ENCODE results near the gene PRKD2.

DNA sequence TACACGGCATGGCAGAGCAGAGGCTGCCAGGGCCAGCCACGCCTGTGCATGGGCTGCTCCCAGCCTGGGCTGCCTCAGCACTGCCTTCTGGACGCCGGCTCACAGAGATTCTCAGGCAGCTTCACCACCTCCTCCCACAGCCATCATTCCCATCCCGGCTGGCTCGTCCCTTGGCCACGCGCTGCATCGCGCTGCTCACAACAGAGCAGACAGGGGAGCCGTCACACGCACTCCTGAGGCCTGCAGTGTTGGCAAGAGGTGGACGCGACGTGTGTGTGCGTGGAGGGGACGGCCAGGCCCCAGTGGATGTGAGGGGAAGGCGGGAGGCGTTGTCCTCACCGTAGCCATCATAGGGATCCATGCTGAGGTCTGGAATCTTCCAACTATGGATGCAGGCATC, 7.6 kb upstream of the PRKD2 start:
- TF ChIP-seq POLR2A (IDR thresholded peaks at IDR 0.05) (no peak), POLR2AphosphoS5 (IDR thresholded peaks at IDR 0.05) (no peak), EP300 (IDR thresholded peaks at IDR 0.05) (no peak)
- TF ChIP-seq, protein P1, sequence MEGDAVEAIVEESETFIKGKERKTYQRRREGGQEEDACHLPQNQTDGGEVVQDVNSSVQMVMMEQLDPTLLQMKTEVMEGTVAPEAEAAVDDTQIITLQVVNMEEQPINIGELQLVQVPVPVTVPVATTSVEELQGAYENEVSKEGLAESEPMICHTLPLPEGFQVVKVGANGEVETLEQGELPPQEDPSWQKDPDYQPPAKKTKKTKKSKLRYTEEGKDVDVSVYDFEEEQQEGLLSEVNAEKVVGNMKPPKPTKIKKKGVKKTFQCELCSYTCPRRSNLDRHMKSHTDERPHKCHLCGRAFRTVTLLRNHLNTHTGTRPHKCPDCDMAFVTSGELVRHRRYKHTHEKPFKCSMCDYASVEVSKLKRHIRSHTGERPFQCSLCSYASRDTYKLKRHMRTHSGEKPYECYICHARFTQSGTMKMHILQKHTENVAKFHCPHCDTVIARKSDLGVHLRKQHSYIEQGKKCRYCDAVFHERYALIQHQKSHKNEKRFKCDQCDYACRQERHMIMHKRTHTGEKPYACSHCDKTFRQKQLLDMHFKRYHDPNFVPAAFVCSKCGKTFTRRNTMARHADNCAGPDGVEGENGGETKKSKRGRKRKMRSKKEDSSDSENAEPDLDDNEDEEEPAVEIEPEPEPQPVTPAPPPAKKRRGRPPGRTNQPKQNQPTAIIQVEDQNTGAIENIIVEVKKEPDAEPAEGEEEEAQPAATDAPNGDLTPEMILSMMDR (IDR thresholded peaks at IDR 0.05), result no peak
